Measurements from ENCODE around the gene NCBP3.

DNA sequence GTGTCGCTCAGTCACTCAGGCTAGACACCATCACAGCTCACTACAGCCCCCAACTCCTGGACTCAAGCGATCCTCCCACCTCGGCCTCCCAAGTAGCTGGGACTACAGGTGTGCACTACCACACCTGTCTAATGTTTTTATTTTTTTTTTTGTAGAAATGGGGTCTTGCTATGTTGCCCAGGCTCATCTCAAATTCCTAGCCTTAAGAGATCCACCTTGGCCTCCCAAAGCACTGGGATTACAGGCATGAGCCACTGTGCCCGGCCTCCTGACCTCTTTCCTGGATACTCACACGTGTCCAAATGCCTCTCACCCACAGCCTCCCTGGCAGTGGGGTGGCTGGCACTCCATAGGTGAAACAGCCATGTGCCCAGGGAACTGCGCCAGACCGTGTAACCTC, 29.3 kb upstream of the NCBP3 start:
- TF ChIP-seq, protein P1, sequence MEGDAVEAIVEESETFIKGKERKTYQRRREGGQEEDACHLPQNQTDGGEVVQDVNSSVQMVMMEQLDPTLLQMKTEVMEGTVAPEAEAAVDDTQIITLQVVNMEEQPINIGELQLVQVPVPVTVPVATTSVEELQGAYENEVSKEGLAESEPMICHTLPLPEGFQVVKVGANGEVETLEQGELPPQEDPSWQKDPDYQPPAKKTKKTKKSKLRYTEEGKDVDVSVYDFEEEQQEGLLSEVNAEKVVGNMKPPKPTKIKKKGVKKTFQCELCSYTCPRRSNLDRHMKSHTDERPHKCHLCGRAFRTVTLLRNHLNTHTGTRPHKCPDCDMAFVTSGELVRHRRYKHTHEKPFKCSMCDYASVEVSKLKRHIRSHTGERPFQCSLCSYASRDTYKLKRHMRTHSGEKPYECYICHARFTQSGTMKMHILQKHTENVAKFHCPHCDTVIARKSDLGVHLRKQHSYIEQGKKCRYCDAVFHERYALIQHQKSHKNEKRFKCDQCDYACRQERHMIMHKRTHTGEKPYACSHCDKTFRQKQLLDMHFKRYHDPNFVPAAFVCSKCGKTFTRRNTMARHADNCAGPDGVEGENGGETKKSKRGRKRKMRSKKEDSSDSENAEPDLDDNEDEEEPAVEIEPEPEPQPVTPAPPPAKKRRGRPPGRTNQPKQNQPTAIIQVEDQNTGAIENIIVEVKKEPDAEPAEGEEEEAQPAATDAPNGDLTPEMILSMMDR (IDR thresholded peaks at IDR 0.05; ENCODE audit: low read length): no peak
- no peak for TF ChIP-seq EZH2 (IDR thresholded peaks at IDR 0.05; ENCODE audit: borderline replicate concordance, low read length)

All from OCI-LY1 (cell line).